SU-DHL-6 (cell line): ENCODE data around the gene HEXD.

ENCODE experiments used
- H2AFZ ChIP-seq: fragments of 200-600 bp; sonication (generic); 2 replicates; pipeline ENCODE4 v1.6.1; 2014; ENCODE audit warnings: low read depth, mild to moderate bottlenecking, moderate library complexity, mixed read lengths, antibody characterized with exemption, low read length; ENCODE audit not compliant: severe bottlenecking
- H3F3A ChIP-seq: fragments of 200-600 bp; shearing (Covaris generic); 2 replicates; pipeline ENCODE4 v1.6.0; 2016; ENCODE audit warnings: antibody characterized with exemption, mild to moderate bottlenecking; ENCODE audit not compliant: insufficient read depth
- H3K27ac ChIP-seq: fragments of 200-600 bp; sonication (generic); 2 replicates; pipeline ENCODE4 v1.5.1; 2016; ENCODE audit warnings: low read depth, mild to moderate bottlenecking, low read length, moderate library complexity, mixed read lengths
- H3K27me3 ChIP-seq: fragments of 200-600 bp; sonication (generic), shearing (Covaris generic); 2 replicates; pipeline ENCODE4 v1.6.0; 2014; ENCODE audit warnings: mild to moderate bottlenecking, low read length
- H3K36me3 ChIP-seq: fragments of 200-600 bp; sonication (generic); 2 replicates; pipeline ENCODE4 v1.6.1; 2014; ENCODE audit warnings: mild to moderate bottlenecking, low read length, mixed read lengths
- H3K4me2 ChIP-seq: fragments of 300-600, 200-600 bp; shearing (Covaris generic), sonication (generic); 2 replicates; pipeline ENCODE4 v1.6.0; 2014; ENCODE audit warnings: low read length, low read depth, mild to moderate bottlenecking; ENCODE audit not compliant: poor library complexity, severe bottlenecking
- H3K4me3 ChIP-seq: fragments of 200-600 bp; sonication (generic); 2 replicates; pipeline ENCODE4 v1.5.1; 2014; ENCODE audit warnings: antibody characterized with exemption, low read length, mild to moderate bottlenecking, mixed read lengths; ENCODE audit not compliant: insufficient read depth, poor library complexity, severe bottlenecking
- H3K79me2 ChIP-seq: fragments of 200-600 bp; sonication (generic); 2 replicates; pipeline ENCODE4 v1.6.1; 2014; ENCODE audit warnings: mild to moderate bottlenecking, low read length, moderate library complexity; ENCODE audit not compliant: insufficient read depth
- H3K9ac ChIP-seq: fragments of 200-600 bp; sonication (generic); 2 replicates; pipeline ENCODE4 v1.7.0; 2014; ENCODE audit warnings: mild to moderate bottlenecking, low read length
- H3K9me2 ChIP-seq: fragments of 200-600 bp; sonication (generic); replicated peaks from 2 replicates; pipeline ENCODE4 v1.6.1; 2014; ENCODE audit warnings: low read length; ENCODE audit not compliant: insufficient read depth
- H3K9me3 ChIP-seq: fragments of 200-600 bp; sonication (generic); 2 replicates; pipeline ENCODE4 v1.6.1; 2014; ENCODE audit warnings: low read length, mixed read lengths; ENCODE audit not compliant: insufficient read depth
- H4K20me1 ChIP-seq: fragments of 200-600 bp; sonication (generic); 2 replicates; pipeline ENCODE4 v1.6.1; 2014; ENCODE audit warnings: low read depth, mild to moderate bottlenecking, antibody characterized with exemption, low read length, moderate library complexity, mixed read lengths
- CTCF ChIP-seq: fragments of 200-600 bp; sonication (generic); IDR thresholded peaks from one replicate; pipeline ENCODE4 v1.5.1; 2017; ENCODE audit warnings: antibody characterized with exemption, mild to moderate bottlenecking, low read length, moderate library complexity; ENCODE audit not compliant: insufficient read depth, poor library complexity, severe bottlenecking
- EZH2phosphoT487 ChIP-seq: fragments of 200-600 bp; sonication (generic), shearing (Covaris generic); conservative IDR thresholded peaks from 2 replicates; pipeline ENCODE4 v1.6.1; 2018; ENCODE audit warnings: mild to moderate bottlenecking, antibody characterized with exemption, low read length, moderate library complexity, mixed read lengths

The HEXD gene

GRCh38 chr17:82400830-82401229, 17.3 kb upstream of the HEXD start:
- no peaks in the 10 kb centered on the region for H3K9me2 ChIP-seq
- 0 out of 2 replicates have a peak, but pooled peaks cover 4% of the 10 kb centered on the region for H3F3A ChIP-seq
- H3K4me2 ChIP-seq, result peak overlapping the region; percentile 56
- peak overlapping the region; percentile 81 for H2AFZ ChIP-seq
- no peak overlapping the region for H3K9ac ChIP-seq
- H3K27ac ChIP-seq, result 0 out of 2 replicates have a peak overlapping the region, but pooled peaks have one; percentile 38
- no peaks in the 10 kb centered on the region for H3K79me2 ChIP-seq
- H3K9me3 ChIP-seq, result no peaks in the 10 kb centered on the region
- no peaks in the 10 kb centered on the region for H4K20me1 ChIP-seq
- H3K27me3 ChIP-seq, result no peaks in the 10 kb centered on the region
- TF ChIP-seq CTCF, result no peak
- no peak for TF ChIP-seq EZH2phosphoT487
- H3K36me3 ChIP-seq, result no peaks in the 10 kb centered on the region
- H3K4me3 ChIP-seq, result no peak overlapping the region

- Histone ChIP-seq H3K4me3 (no peak overlapping the region), H3K9me2 (no peaks in the 10 kb centered on the region), H3K79me2 (no peaks in the 10 kb centered on the region), H3K4me2 (no peak overlapping the region), H3K27me3 (no peaks in the 10 kb centered on the region), H3K36me3 (no peaks in the 10 kb centered on the region), H3K9me3 (no peaks in the 10 kb centered on the region), H3K27ac (no peak overlapping the region), H2AFZ (no peak overlapping the region), H3F3A (0 out of 2 replicates have a peak, but pooled peaks cover 4% of the 10 kb centered on the region), H3K9ac (no peak overlapping the region), H4K20me1 (no peaks in the 10 kb centered on the region)
- TF ChIP-seq CTCF, result no peak
- no peak for TF ChIP-seq EZH2phosphoT487
Measured at GRCh38 chr17:82402865-82403264, 15.3 kb upstream of the HEXD start.

GRCh38 chr17:82403662-82404660, 14.2 kb upstream of the HEXD start:
- H3K79me2 ChIP-seq, result no peaks in the 10 kb centered on the region
- no peaks in the 10 kb centered on the region for H3K9me3 ChIP-seq
- no peaks in the 10 kb centered on the region for H3K36me3 ChIP-seq
- no peak overlapping the region for H3K4me2 ChIP-seq
- no peak overlapping the region for H3K9ac ChIP-seq
- no peak overlapping the region for H3K4me3 ChIP-seq
- H3K27me3 ChIP-seq, result no peaks in the 10 kb centered on the region
- H3K9me2 ChIP-seq, result no peaks in the 10 kb centered on the region
- no peak overlapping the region for H3K27ac ChIP-seq
- no peak for TF ChIP-seq EZH2phosphoT487
- no peak for TF ChIP-seq CTCF
- no peaks in the 10 kb centered on the region for H4K20me1 ChIP-seq
- no peak overlapping the region for H2AFZ ChIP-seq
- H3F3A ChIP-seq, result 0 out of 2 replicates have a peak, but pooled peaks cover 4% of the 10 kb centered on the region
